ENCODE results near the gene GTF3C6. TPM values are rescaled to one million over a fixed set of nuclear protein-coding genes. Genes with fewer than 3 reads are reported as not detected.
"Not testable (repeated sequence)": the region's sequence is repeated elsewhere in the genome, so short reads cannot be mapped to it uniquely, and the experiment has no call there.

GTF3C6 gene
- total and polyA plus RNA-seq, 10 of the 15 experiments (the other 5 are each of a cell fraction or from before 2014, with no cell fraction given), result 42.8 to 261 (median 116) TPM

DNA sequence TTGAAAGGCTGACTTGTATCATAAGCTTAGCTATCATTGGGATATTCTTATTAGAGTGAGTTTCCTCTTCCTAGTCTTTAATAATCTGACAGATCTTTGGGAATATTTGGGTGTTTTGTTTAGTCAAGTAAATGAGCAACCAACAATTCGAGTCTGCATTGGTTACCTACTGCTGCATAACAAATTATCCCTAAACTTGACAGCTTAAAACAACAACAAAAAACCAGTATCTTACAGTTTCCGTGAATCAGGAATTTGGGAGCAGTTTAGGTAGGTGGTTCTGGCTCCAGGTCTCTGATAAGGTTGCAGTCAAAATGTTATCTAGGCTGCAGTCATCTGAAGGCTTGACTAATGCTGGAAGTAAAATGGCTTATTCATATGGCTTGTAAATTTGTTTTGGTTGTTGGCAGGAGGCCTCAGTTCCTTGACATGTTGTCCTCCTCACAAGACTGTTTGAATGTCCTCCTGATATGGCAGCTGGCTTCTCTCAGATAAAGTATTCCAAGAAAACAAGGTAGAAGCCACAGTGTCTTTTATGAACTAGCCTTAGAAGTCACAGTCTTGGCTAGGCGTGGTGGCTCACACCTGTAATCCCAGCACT lies 7.2 kb downstream of the GTF3C6 start:
- no peak overlapping the region for H2AFZ ChIP-seq (ENCODE audit: control insufficient read depth, low read depth, low read length)
- 100% methylated on average over 3 of the region's 3 CpGs for WGBS (ENCODE audit: insufficient coverage, insufficient replicate concordance, low lambda C conversion rate, missing lambda C conversion rate)
- peaks cover 2 to 12% of the 10 kb centered on the region in 2 experiments; a peak in 3 of 4 replicates for H3K36me3 ChIP-seq (ENCODE audit: control insufficient read depth in 2 of 2, insufficient read depth in 2 of 2, low read length in 1 of 2)
- H3K4me1 ChIP-seq (ENCODE audit: control insufficient read depth, insufficient read depth, low read length), result no peaks in the 10 kb centered on the region
- SMC1A ChIA-PET (ENCODE audit: uncharacterized antibody, unreplicated experiment), result interaction anchor here (0.6 kb wide), 1 partner anchor 33 kb away, joined by 3 read pairs; no protein-coding TSS in a partner anchor
- FAIRE-seq (no peak), DNase-seq (ENCODE audit: low read depth, low spot score) (no peak), ATAC-seq (no peak)
- no peaks in the 10 kb centered on the region for H4K20me1 ChIP-seq (ENCODE audit: control insufficient read depth, insufficient read depth)
- in situ Hi-C loops (cut with MboI), result no loop called here
- H3K27ac ChIP-seq (ENCODE audit: control insufficient read depth, insufficient read depth), result no peak overlapping the region
- H3K79me2 ChIP-seq (ENCODE audit: control insufficient read depth, insufficient read depth, low read length), result no peaks in the 10 kb centered on the region
- POLR2A ChIA-PET, result interaction anchor here (0.6 kb wide), 1 partner anchor 167 kb away, joined by 3 read pairs; no protein-coding TSS in a partner anchor
- no TSS peak for BruUV-seq (replicated peaks)
- no peaks in the 10 kb centered on the region for H3K27me3 ChIP-seq (replicated peaks in 1 of 2; ENCODE audit: control insufficient read depth in 2 of 2, insufficient read depth in 2 of 2, low read length in 1 of 2)
- no peaks in the 10 kb centered on the region for H3K9me3 ChIP-seq (replicated peaks; ENCODE audit: control insufficient read depth, insufficient read depth, low read length)
- H3K4me3 ChIP-seq, result no peak overlapping the region
- H3K9ac ChIP-seq (ENCODE audit: control insufficient read depth, insufficient read depth, low read length), result no peak overlapping the region
- CTCF ChIA-PET, result no interaction called here
- RAD21 ChIA-PET (ENCODE audit: unreplicated experiment), result no interaction called here
- TF ChIP-seq CREM (IDR thresholded peaks at IDR 0.05; ENCODE audit: low read depth) (no peak), ZNF217 (IDR thresholded peaks at IDR 0.05) (no peak), SREBF2 (IDR thresholded peaks at IDR 0.05; ENCODE audit: low read length) (no peak), SIX5 (IDR thresholded peaks at IDR 0.05; ENCODE audit: low read depth, low read length, severe bottlenecking) (no peak), CREB1 (IDR thresholded peaks at IDR 0.05; ENCODE audit: low read depth) (no peak), HCFC1 (IDR thresholded peaks at IDR 0.05; ENCODE audit: low read length) (no peak), WRNIP1 (IDR thresholded peaks at IDR 0.05; ENCODE audit: borderline replicate concordance, low read depth, low read length) (no peak)
- TF ChIP-seq, protein P1, sequence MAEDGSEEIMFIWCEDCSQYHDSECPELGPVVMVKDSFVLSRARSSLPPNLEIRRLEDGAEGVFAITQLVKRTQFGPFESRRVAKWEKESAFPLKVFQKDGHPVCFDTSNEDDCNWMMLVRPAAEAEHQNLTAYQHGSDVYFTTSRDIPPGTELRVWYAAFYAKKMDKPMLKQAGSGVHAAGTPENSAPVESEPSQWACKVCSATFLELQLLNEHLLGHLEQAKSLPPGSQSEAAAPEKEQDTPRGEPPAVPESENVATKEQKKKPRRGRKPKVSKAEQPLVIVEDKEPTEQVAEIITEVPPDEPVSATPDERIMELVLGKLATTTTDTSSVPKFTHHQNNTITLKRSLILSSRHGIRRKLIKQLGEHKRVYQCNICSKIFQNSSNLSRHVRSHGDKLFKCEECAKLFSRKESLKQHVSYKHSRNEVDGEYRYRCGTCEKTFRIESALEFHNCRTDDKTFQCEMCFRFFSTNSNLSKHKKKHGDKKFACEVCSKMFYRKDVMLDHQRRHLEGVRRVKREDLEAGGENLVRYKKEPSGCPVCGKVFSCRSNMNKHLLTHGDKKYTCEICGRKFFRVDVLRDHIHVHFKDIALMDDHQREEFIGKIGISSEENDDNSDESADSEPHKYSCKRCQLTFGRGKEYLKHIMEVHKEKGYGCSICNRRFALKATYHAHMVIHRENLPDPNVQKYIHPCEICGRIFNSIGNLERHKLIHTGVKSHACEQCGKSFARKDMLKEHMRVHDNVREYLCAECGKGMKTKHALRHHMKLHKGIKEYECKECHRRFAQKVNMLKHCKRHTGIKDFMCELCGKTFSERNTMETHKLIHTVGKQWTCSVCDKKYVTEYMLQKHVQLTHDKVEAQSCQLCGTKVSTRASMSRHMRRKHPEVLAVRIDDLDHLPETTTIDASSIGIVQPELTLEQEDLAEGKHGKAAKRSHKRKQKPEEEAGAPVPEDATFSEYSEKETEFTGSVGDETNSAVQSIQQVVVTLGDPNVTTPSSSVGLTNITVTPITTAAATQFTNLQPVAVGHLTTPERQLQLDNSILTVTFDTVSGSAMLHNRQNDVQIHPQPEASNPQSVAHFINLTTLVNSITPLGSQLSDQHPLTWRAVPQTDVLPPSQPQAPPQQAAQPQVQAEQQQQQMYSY (CRISPR knock-in tag; IDR thresholded peaks at IDR 0.05), result no peak
- H3K4me2 ChIP-seq (ENCODE audit: control insufficient read depth, insufficient read depth), result no peak overlapping the region
- intact Hi-C loops (cut with micrococcal nuclease; ENCODE audit: unreplicated experiment), result no loop called here

DNA sequence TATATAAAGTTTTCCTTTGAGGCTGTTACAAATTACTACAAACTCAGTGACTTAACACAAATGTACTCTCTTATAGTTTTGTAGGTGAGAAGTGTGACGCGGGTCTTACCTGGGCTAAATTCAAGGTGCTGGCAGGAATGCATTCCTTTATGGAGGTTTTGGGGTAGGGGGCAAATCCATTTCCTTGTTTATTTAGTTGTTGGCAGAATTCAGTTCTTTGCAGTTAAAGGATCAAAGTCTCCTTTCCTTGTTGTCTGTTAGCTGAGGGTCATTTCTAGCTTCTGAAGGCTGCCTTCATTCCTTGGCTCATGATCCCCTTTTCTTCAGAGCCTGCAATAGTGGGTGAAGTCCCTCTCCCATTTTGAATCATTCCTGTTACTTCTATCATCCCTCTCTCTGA lies 10.2 kb downstream of the GTF3C6 start:
- CTCF ChIA-PET, result interaction anchor here (1.0 kb wide), 1 partner anchor 19 kb away, joined by 3 read pairs; no protein-coding TSS in a partner anchor
- H3K4me3 ChIP-seq; H3K4me2 ChIP-seq (ENCODE audit: control insufficient read depth, insufficient read depth); in situ Hi-C loops (cut with MboI); intact Hi-C loops (cut with micrococcal nuclease; ENCODE audit: unreplicated experiment); H3K79me2 ChIP-seq (ENCODE audit: control insufficient read depth, insufficient read depth, low read length); H3K27ac ChIP-seq (ENCODE audit: control insufficient read depth, insufficient read depth); H3K9me3 ChIP-seq (replicated peaks; ENCODE audit: control insufficient read depth, insufficient read depth, low read length); H4K20me1 ChIP-seq (ENCODE audit: control insufficient read depth, insufficient read depth); BruUV-seq (replicated peaks); H3K36me3 ChIP-seq (ENCODE audit: control insufficient read depth in 2 of 2, insufficient read depth in 2 of 2, low read length in 1 of 2); RAD21 ChIA-PET (ENCODE audit: unreplicated experiment); H3K27me3 ChIP-seq (replicated peaks in 1 of 2; ENCODE audit: control insufficient read depth in 2 of 2, insufficient read depth in 2 of 2, low read length in 1 of 2); FAIRE-seq; DNase-seq (ENCODE audit: low read depth, low spot score); ATAC-seq; H3K9ac ChIP-seq (ENCODE audit: control insufficient read depth, insufficient read depth, low read length); SMC1A ChIA-PET (ENCODE audit: uncharacterized antibody, unreplicated experiment); H3K4me1 ChIP-seq (ENCODE audit: control insufficient read depth, insufficient read depth, low read length); H2AFZ ChIP-seq (ENCODE audit: control insufficient read depth, low read depth, low read length): not testable (repeated sequence)
- POLR2A ChIA-PET, result interaction anchor here (0.6 to 0.7 kb wide), 2 partner anchors 13 to 71 kb away, joined by 3 to 4 read pairs; no protein-coding TSS in a partner anchor
- WGBS (ENCODE audit: insufficient coverage, insufficient replicate concordance, low lambda C conversion rate, missing lambda C conversion rate), result 96% methylated on average over 2 of the region's 2 CpGs

Measured in GM12878 (cell line).